Ureter (tissue), 1 donor: ENCODE measurements around the gene RIC1. TPM values are rescaled to one million over a fixed set of nuclear protein-coding genes. Genes with fewer than 3 reads are reported as not detected.
"Not testable (repeated sequence)": the region's sequence is repeated elsewhere in the genome, so short reads cannot be mapped to it uniquely, and the experiment has no call there.

ENCODE experiments used
- DNase-seq: peaks from one replicate; pipeline ENCODE4 v3.0.0-alpha.2; 2020; ENCODE audit warnings: low spot score
- total RNA-seq: library from RNA; stranded (reverse); gene quantifications from one replicate; pipeline ENCODE4 v1.2.4, GENCODE V29; 2023
- donor health status: DM: yes; HTN: yes; CAD: no.

Gene RIC1
- total RNA-seq, 1 donor from 2014 or later, result 28.5 TPM

DNA sequence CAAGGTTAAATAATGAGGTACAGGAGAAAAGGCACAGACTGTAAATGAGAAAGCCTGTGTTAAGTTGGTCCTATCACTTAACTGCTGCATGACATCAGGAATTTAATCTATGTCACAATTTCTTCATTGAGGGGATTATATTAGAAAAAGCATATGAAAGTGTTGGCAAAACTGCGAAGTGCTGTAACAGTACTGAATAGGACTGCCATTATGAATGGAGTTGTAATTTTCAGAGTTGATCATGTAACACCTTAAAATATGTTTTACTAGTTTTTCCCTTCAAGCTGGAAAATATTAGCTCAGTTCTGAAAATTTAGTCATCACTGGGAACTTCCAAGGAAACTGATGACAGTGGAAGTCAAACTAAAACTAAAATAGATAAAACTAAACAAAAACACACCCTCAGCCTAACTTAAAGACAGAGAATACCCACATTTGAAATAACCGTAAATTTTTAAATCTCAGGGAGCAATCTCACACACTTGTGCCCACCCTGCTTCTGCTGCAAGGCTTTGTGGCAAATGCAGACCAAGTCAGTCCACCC is 158.9 kb downstream of the RIC1 start:
- DNase-seq, result no peak

DNA sequence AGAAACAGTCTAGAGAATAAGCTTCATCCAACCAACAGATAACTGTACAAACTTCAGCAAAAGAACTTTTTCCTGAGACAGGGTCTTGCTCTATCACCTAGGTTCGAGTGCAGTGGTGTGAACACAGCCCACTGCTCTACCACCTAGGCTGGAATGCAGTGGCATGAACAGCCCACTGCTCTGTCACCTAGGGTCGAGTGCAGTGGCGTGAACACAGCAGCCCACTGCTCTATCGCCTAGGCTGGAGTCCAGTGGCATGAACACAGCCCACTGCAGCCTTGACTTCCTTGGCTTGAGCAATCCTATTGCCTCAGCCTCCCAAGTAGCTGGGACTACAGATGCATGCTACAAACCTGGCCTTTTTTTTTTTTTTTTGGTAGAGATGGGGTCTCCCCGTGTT is 160.6 kb downstream of the RIC1 start:
- no peak for DNase-seq

DNA sequence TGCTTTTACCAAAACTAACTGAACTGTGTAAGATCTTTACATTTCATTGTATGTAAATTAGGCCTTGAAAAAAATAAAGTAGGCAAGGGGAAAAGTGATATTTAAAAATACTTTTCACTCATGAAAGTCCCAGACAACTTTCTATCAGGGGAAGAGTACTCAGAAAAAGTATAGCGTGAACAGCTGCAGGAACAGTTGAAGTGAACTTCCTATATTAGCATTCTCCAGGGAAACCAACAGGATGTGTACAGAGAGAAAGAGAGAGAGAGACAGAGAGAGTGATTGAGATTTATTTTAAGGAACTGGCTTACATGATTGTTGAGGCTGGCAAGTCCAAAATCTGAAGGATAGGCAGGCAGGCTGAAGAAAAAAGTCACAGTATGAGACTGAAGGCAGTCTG is 162.0 kb downstream of the RIC1 start:
- DNase-seq, result no peak

DNA sequence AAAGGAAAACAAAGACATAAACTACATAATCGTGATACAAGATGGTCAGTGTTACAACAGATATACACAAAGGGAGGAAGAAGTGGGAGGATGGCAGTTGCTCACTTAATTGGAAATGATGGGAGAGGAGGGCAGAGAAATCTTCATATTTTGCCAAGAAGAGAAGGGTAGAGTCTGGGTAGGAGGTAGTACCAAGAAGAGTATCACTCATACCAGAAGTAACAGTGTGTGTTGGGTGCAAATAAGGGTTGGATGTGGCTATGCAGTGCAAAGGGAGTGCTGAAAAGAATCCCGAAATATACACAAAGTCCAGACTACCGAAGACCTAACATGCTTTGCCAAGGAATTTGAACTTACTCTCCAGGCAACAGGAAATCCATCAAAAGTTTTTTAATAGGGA is 163.0 kb downstream of the RIC1 start:
- no peak for DNase-seq

DNA sequence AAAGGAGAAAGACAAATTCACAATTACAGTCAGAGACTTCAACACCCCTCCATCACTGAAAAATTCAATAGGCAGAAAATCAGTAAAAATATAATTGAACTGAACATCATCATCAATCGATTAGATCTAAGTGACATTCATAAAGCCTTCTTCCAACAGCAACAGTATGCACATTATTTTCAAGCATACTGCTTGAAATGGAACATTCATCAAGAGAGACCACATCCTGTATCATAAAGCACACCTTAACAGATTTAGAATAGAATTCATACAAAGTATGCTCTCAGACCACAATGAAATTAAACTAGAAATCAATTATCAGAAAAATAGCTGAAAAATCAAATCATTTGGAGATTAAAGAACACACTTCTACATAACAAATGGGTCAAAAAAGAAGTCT is 164.9 kb downstream of the RIC1 start:
- DNase-seq, result no peak

DNA sequence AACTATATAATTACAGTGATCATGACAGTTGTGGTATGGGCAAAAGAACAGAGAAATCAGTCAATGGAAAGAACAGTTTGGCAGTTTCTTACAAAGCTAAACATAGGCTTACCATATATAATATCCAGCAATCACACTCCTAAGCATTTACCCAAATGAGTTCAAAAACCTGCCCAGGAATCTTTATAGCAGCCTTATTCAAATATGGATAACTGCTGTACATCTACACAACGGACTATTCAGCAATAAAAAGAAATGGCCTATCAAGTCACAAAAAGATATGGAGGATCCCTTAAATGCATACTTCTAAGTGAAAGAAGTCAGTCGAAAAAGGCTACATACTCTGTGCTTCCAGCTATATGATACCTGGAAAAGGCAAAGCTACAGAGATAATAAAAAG is 167.4 kb downstream of the RIC1 start:
- no peak for DNase-seq

DNA sequence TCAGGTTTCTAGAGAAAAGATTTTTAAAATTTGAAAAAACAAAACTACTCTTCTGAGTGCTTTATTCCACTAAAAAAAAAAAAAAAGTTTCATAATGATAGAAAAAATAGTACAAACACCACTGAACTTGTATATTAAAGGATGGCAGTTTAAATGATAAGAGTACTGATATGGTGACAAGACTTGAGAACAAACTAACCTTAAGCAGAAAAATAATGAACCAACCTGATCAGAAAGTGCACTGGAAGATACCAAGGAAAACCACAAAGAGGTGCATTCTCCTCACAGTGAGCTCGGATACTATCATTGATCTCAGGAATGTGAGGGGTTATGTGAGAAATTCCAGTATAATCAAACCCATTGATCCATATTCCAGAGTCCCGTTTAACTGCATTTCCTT is 169.7 kb downstream of the RIC1 start:
- no peak for DNase-seq

DNA sequence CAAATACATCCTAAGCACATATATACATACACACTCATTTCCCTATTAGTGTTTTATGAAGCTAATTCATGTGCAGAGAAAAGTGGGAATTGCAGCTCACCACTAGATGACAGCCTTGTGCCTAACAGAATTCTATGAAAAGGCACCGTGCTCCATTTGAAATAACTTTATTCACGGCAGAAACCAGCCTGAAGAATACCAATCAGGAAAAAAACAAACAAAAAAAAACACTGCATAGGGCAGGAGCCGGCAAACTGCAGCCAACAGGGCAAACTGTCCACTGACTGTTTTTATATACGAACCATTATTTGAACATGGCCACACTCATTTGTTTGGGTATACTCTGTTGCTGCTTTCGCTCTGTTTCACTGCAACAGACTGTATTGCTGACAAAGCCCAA is 170.4 kb downstream of the RIC1 start:
- DNase-seq, result no peak

DNA sequence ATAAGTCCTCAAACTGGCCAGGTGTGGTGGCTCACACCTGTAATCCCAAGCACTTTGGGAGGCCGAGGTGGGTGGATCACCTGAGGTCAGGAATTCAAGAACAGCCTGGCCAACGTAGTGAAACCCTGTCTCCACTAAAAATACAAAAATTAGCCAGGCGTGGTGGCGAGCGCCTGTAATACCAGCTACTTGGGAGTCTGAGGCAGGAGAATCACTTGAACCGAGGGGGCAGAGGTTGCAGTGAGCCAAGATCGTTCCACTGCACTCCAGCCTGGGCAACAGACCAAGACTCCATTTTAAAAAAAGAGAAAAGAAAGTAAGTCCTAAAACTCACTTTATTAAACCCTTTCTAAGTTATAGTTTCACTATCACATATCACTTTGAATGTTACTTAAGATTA is 171.5 kb downstream of the RIC1 start:
- not testable (repeated sequence) for DNase-seq

DNA sequence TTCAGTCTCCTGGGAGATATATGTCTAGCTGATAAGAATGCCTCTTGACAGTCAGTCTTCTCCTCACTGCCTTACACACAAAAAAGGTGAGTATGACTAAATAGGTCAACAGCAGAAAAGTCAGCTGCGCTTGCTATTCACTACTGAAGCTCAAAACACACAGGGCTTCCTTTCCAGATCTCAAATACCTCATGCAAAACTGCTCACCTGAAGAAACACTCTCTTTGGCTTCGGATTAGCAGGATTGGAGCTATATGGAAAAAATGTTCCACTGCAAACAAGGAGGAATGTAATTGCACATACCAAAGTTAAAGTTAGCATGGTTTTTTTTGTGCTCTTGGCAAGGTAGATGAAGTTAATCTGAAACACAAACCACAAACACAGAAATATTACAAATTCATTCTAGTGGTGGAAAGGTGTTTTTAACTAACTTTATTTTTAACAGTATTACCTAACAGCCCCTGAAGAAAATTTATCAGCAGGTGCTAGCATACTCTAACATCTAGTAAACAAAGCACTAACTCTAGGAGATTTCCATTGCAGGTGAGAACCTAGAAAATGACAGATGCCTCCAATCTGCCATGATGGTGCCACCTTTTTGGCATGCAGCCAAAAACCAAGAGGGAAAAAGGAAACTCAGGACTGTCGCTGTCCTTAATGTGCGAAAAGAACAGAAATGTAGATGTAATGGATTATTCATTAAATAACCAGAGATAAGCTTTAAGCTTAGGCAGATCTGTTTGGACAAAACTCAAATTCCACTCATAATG is 172.2 kb downstream of the RIC1 start:
- no peak for DNase-seq

DNA sequence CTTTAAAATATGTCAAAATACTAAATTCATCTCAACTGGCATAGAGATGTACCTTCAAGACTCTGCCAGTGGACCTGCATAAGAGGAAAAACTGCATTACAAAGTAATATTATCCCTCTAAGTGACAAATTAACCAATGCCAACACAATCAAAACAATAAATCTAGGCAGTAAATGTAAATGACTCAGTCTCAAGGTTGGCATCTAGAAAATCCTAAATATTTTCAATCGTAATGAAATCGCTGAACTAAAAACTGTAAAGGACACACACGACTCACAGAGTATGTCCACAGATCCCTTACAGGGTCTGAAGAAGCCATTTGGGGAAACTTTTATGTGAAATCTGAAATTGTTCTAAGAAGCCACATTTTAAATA is 172.8 kb downstream of the RIC1 start:
- no peak for DNase-seq

DNA sequence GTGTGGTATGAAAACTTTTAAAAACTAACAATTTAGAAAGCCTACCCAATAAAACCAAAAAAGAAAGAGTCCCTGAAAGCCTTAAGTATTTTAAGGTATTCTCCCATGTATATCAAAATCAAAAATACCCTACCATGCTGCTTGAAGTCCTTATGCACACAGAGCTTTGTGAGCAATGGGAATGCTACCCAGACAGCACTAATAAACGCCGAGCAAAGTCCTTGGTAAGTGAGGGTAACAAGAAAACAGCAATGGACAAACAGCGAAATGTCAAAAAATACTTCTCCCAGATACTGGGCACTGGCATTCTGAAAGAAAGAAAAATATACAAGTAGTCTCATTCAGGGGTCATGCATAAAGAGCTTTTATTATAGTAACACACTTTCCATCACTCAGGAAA is 176.6 kb downstream of the RIC1 start:
- no peak for DNase-seq

DNA sequence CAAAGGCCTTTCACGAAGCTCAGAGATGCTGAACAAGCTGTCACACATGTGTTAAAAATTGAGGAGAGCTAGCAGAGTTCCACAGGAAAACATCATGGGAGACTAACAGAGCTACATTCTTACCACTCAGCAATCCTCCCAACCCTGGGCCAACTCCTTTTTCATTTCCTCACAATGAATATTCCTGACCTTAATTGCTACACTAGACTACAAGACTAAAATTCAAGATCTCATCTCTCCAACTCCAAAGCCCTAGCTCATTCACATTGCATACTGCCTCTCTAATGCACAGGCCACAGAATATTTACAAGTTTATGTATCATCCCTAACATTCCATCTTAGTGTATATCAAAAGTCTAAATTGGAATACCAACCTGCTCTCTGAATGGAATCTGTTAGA is 182.8 kb downstream of the RIC1 start:
- no peak for DNase-seq

DNA sequence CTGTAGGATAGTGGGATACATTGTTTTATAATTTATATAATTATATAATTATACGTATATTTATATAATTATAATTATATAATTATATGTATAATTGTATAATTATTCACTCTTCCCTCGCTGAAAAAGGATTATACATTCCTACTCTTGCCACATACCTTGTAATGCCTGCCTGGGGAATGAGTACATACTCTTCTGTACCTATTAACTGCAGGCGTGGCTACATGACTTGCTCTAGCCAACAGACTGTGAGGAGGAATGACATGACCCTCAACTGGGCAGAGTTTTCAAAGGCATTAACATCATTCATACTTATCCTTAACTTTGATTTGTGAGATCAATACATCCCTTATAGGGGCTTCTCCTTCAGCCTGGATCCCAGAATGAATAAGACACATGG is 184.9 kb downstream of the RIC1 start:
- DNase-seq, result no peak

DNA sequence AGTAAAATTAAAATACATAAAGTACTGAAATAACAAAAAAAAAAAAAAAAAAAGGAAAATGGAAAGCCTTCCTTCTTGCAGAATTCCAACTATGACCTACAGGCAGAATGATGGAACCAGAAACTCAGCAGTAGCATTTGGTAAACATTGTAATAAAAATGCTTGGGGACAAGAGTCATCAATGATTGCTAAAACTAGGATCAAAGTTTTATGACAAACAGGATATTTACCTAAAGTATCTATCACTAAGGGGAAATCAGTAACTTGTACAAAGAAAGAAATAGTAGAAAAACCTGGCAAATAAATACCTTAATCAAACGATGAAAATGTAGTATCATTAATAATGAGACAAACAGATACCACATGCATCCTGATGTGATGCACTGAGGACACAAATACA is 186.6 kb downstream of the RIC1 start:
- DNase-seq, result no peak

DNA sequence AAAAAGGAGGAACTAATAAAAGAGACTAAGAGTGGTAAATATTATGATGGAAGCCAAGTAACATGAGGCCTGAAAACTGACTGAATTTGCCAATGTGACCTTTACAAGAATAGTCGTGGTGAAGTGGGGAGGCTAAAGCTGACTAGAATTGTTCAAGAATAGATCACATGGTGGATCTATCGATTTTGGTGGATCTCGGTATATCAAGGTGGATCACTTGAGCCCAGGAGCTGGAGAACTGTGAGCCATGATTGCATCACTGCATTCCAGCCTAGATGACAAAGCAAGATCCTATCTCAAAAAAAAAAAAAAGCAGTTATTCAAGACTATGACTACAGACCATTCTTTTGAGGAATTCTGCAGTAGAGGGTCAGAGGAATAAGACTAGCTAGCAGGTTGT is 189.0 kb downstream of the RIC1 start:
- no peak for DNase-seq

DNA sequence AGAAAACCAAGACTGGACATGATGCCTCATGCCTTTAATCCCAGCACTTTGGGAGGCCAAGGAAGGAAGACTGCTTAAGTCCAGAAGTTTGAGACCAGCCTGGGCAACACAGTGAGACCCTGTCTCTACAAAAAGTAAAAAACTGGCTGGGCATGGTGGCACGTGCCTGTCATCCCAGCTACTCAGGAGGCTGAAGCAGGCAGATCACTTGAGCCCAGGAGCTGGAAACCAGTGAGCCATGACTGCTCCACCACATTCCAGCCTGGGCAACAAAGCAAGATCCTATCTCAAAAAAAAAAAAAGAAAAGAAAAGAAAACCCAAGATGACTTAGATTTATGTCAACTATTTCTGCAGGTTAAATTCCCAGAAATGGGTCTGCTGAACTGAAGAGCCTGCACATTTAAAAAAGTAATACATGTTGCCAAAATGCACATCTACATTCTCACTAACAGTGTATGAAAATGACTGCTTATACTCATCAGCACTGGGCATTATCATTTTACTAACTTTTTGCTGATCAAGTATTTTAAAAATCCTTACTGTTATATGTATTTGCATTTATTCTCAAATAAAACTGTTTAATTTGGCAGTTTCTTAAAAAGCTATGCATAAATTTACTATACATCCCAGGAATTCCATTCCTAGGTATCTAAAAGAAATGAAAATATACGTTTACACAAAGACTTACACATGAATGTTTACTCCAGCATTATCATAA is 189.7 kb downstream of the RIC1 start:
- no peak for DNase-seq

DNA sequence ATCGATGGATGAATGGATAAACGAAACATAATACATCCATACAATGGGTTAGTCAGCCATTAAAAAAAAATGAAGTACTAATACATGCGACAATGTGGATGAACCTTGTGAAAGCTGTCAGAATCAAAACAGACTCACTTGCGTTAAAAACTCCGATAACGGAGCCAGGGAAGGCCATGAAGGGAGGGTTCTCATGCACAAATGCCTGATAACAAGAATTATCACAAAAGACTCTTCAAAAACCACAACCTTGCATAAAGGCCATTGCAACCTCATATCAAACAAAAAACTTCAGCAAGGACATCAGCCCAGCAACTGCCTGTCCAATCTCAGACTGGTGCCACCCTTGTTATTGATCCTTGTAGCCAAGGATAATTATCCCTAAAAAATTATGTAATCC is 190.3 kb downstream of the RIC1 start:
- DNase-seq, result no peak

DNA sequence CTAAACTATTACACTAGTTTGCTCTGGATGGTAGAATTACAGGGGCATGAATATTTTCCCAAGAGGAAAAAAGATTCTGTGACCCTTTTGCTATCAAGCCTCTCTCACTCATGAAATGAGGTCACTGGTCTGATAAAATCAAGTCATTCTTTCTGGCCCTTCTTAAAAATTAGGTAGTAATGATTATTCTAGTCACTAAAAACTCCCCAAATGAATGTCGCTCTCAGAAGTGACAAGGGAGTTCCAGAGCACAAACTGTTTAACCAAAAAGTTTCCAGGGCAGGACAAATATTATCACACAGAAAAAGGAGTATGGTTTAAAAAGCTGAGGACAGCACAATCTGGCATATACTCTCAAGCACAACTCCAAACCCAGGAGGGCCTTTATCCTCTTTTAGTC is 191.5 kb downstream of the RIC1 start:
- no peak for DNase-seq

DNA sequence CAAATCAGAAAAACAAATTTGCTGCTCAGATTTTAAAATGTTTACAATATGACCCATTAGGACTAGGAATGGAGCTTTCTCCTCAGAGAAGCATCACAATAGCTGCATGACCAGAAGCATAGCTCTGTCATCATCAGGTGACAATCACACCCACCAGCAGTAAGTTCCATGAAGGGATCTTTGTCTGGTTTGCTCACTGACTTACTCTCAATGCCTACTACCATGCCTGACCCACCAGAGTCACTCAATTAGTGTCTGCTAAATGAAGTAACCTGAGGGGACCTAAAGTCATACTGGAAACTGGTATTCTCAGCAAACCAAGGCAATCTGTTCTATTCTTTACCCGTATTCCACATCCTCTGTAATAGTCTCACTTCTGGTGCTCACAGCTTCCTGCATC is 196.3 kb downstream of the RIC1 start:
- no peak for DNase-seq
